ENCODE measurements around the gene COA8. TPM values are rescaled to one million over a fixed set of nuclear protein-coding genes. Genes with fewer than 3 reads are reported as not detected.
A peak's percentile ranks its signal among the peaks of the same experiment; 100 is the strongest.

COA8 gene
- total RNA-seq, 3 donors from 2014 or later (not counting 1 experiment from before 2014, with no cell fraction given), result 22.2 to 32.0 (median 24.9) TPM

DNA sequence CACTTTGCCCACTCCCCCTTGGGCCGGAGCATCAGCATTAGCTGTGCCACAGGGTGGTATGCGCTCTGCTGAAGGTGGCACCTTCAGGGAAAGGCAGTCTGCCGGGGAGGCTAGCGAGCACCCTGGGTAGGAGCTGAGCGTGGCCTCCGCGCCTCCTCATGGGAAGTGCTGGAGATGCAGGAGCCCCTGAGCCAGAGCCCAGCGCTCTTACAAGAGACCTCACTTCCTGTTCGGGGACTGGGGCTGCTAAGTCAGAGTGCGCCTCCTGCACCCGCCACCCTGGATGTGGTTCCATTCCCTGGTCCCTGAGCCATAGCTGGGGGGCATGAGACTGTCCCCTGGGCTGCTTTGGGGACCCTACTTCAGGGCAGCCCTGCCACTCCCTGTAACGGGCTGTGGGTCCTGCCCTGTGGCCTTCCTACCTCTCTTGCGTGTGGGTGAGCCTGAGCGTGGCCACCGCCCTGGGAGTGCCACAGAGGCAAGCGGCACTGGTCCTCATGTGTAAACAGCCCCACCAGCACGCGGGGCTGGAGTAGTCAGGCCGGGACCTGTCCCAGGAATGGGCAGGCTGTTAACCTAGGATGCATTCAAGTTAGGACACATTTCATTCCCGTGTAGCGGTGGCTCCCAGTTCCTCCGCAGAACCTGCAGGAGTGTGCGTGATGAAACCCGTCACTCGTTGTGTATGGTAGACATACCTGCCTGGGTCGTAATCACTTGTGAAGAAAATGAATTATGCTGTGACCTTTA is 19.4 kb downstream of the COA8 start:
- DNase-seq, result no peak
- Mint-ChIP-seq H3K27me3 (ENCODE audit: low read depth in 2 of 2) (no peaks in the 10 kb centered on the region), H3K9me3 (no peaks in the 10 kb centered on the region), H3K36me3 (no peaks in the 10 kb centered on the region), H3K27ac (no peak overlapping the region), H3K4me3 (no peak overlapping the region), H3K4me1 (no peaks in the 10 kb centered on the region)
- Histone ChIP-seq H3K27ac (ENCODE audit: low read length) (no peak overlapping the region), H3K4me3 (ENCODE audit: low read length) (no peak overlapping the region), H3K9me3 (ENCODE audit: control insufficient read depth, insufficient read depth, low read length) (no peaks in the 10 kb centered on the region), H3K27me3 (ENCODE audit: control insufficient read depth, insufficient read depth, low read length) (no peaks in the 10 kb centered on the region), H3K36me3 (ENCODE audit: control insufficient read depth, insufficient read depth, low read length) (peaks cover 22% of the 10 kb centered on the region), H3K4me1 (ENCODE audit: control insufficient read depth, insufficient read depth, low read length) (no peaks in the 10 kb centered on the region)
- intact Hi-C loops (cut with micrococcal nuclease), result no loop called here
- ATAC-seq, result no peak
- TF ChIP-seq, protein P1, sequence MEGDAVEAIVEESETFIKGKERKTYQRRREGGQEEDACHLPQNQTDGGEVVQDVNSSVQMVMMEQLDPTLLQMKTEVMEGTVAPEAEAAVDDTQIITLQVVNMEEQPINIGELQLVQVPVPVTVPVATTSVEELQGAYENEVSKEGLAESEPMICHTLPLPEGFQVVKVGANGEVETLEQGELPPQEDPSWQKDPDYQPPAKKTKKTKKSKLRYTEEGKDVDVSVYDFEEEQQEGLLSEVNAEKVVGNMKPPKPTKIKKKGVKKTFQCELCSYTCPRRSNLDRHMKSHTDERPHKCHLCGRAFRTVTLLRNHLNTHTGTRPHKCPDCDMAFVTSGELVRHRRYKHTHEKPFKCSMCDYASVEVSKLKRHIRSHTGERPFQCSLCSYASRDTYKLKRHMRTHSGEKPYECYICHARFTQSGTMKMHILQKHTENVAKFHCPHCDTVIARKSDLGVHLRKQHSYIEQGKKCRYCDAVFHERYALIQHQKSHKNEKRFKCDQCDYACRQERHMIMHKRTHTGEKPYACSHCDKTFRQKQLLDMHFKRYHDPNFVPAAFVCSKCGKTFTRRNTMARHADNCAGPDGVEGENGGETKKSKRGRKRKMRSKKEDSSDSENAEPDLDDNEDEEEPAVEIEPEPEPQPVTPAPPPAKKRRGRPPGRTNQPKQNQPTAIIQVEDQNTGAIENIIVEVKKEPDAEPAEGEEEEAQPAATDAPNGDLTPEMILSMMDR (IDR thresholded peaks at IDR 0.05), result no peak
- WGBS (ENCODE audit: insufficient coverage), result 95% methylated on average over 26 of the region's 26 CpGs

DNA sequence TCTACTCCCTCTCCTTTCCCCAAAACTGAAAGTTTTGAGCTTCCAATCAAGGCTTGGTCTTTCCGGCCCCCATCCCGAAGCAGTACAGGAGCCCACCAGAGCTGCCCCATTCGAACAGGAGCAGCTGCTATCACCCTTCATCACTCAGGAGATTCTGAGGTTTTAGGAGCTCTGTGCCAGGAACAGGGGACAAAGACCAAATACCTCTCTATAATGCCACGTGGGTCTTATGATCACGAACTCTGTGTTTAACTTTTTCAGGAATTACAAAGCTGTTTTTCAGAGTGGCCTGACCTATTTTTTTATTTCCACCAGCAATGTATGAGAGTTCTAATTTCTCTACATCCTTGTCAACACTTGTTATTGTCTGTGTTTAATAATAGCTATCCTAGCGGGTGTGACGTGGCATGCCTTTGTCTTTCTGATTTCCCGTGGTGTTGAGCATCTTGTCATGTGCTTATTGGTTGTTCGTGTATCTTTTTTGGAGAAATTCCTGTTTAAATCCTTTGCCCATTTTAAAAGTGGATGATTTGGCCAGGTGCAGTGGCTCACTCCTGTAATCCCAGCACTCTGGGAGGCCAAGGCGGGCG is 21.7 kb downstream of the COA8 start:
- H3K4me3 ChIP-seq (ENCODE audit: low read length), result no peak overlapping the region
- TF ChIP-seq, protein P1 (IDR thresholded peaks at IDR 0.05), result no peak
- WGBS (ENCODE audit: insufficient coverage), result 96% methylated on average over 11 of the region's 11 CpGs
- H3K27ac ChIP-seq (ENCODE audit: low read length), result no peak overlapping the region
- H3K27me3 Mint-ChIP-seq (ENCODE audit: low read depth in 2 of 2), result no peaks in the 10 kb centered on the region
- H3K27me3 ChIP-seq (ENCODE audit: control insufficient read depth, insufficient read depth, low read length), result no peaks in the 10 kb centered on the region
- H3K9me3 Mint-ChIP-seq, result no peaks in the 10 kb centered on the region
- DNase-seq, result no peak
- no peaks in the 10 kb centered on the region for H3K9me3 ChIP-seq (ENCODE audit: control insufficient read depth, insufficient read depth, low read length)
- no peaks in the 10 kb centered on the region for H3K4me1 ChIP-seq (ENCODE audit: control insufficient read depth, insufficient read depth, low read length)
- intact Hi-C loops (cut with micrococcal nuclease), result no loop called here
- H3K4me3 Mint-ChIP-seq, result no peak overlapping the region
- no peaks in the 10 kb centered on the region for H3K4me1 Mint-ChIP-seq
- peak overlapping the region in 1 of 2 donors; percentile 13 for H3K27ac Mint-ChIP-seq
- H3K36me3 ChIP-seq (ENCODE audit: control insufficient read depth, insufficient read depth, low read length), result peaks cover 10% of the 10 kb centered on the region
- H3K36me3 Mint-ChIP-seq, result no peaks in the 10 kb centered on the region
- no peak for ATAC-seq

DNA sequence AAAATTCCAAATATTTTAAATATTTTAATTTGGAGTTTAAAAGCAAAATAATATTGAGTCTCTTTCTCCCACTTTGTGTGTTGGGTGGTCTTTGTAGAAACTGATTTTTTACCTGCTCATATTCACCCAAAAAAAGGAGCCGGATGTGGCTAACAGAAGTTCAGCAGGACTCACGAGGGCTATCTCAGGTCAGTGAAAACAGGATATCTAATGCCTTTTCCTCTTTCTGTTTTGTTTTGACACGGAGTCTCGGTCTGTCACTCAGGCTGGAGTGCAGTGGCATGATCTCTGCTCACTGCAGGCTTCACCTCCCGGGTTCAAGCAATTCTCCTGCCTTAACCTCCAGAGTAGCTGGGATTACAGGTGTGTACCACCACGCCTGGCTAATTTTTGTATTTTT is 30.8 kb downstream of the COA8 start:
- intact Hi-C loops (cut with micrococcal nuclease), result no loop called here
- 56% methylated on average over 5 of the region's 6 CpGs for WGBS (ENCODE audit: insufficient coverage)

More for the DNA sequence above, 30.8 kb downstream of the COA8 start:
- TF ChIP-seq, protein P1 (IDR thresholded peaks at IDR 0.05), result no peak
- peaks cover 4% of the 10 kb centered on the region for H3K36me3 ChIP-seq (ENCODE audit: control insufficient read depth, insufficient read depth, low read length)
- DNase-seq (peak in 1 of 2 donors; percentile 19), ATAC-seq (peak; percentile 62 to 83 (median 83))
- Mint-ChIP-seq H3K27me3 (ENCODE audit: low read depth in 2 of 2) (no peaks in the 10 kb centered on the region), H3K4me3 (peak overlapping the region; percentile 65), H3K4me1 (no peaks in the 10 kb centered on the region), H3K9me3 (no peaks in the 10 kb centered on the region), H3K27ac (no peak overlapping the region), H3K36me3 (no peaks in the 10 kb centered on the region)
- no peaks in the 10 kb centered on the region for H3K9me3 ChIP-seq (ENCODE audit: control insufficient read depth, insufficient read depth, low read length)
- no peak overlapping the region for H3K4me3 ChIP-seq (ENCODE audit: low read length)
- peaks cover 7% of the 10 kb centered on the region for H3K4me1 ChIP-seq (ENCODE audit: control insufficient read depth, insufficient read depth, low read length)
- H3K27ac ChIP-seq (ENCODE audit: low read length), result no peak overlapping the region
- no peaks in the 10 kb centered on the region for H3K27me3 ChIP-seq (ENCODE audit: control insufficient read depth, insufficient read depth, low read length)
